GM18873 (cell line): ENCODE measurements around the gene PCDH12.

Experiments used
- ATAC-seq: cut with Tn5 transposase; IDR thresholded peaks from one replicate; pipeline ENCODE4 v1.9.1; 2021; ENCODE audit warnings: mild to moderate bottlenecking, moderate library complexity, moderate number of reproducible peaks; ENCODE audit not compliant: unreplicated experiment, low FRiP score

PCDH12 gene

DNA sequence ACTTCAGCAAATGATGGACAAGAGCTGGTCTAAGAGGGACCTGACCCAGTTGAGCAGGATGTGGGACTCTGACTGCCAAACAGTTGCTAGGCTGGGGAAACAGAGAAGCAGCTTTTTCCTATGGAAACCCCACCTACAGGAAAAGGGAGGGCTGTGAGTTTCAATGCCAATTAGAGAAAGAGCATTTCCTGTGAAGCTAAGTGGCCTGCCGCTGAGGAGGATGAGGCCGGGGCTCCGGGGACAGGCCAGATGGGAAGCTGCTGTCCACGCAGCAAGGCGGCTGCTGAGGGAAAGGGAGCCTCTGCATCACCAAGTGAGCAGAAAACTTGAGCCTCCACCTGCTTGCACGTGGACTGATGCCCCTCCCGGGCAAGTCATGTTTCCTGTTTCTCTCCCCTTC is at the start of gene PCDH12:
Gene PCDH12, minus strand, starts transcription at position 90 of the 400 bp plus-strand sequence. CDS start 351 bp downstream, outside the sequence.
- no peak for ATAC-seq

DNA sequence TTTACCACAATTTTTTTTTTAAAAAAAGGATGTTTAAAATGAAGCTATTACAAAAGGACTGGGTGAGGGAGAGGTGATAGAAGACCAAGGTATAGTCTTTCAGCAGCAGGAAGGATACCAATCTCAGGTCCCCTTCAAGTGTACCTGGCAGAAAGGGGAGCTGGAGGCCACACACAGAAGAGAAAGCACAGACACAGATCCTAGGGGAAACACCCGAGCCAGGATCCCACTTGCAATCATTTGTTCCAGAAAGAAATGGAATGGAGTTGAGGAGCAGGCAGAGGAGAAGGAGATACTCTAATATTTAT is 49.2 kb upstream of the PCDH12 start:
- no peak for ATAC-seq

DNA sequence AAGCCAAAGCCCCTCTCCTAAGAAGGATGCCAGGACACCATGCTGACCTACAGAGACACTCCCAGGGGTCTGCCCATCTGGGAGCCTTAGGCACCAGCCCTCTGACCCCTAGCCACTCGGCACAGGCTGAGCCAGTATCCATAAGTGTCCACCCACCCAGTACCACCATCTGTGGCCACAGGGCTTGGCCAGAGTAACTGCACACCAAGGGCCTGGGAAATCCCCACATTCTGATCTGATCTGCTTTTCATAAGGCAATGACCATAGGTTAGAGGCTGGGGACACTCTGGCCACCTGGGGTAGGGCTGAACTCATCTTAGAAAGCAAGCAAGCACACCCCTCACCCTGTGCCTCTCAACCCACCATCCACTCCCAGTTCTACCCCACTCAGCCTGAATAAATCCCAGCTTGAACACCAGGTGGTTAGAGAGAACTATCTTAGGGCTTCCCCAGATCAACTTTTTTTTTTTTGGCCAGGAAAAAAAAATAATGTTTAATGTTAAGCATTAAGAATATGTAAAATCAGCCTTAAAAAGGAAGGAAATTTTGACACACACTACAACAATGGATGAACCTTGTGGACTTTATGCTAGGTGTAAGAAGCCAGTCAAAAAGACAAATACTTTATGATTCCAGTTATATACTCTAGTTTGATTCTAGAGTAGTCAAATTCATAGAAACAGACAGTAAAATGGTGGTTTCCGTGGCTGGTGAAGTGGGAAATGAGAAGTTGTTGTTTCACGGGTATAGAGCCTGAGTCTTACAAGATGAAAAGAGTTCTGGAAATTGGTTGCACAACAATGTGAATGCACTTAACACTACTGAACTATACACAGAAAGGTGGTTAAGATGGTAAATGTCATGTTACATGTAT is 48.6 kb upstream of the PCDH12 start:
- ATAC-seq = no peak

DNA sequence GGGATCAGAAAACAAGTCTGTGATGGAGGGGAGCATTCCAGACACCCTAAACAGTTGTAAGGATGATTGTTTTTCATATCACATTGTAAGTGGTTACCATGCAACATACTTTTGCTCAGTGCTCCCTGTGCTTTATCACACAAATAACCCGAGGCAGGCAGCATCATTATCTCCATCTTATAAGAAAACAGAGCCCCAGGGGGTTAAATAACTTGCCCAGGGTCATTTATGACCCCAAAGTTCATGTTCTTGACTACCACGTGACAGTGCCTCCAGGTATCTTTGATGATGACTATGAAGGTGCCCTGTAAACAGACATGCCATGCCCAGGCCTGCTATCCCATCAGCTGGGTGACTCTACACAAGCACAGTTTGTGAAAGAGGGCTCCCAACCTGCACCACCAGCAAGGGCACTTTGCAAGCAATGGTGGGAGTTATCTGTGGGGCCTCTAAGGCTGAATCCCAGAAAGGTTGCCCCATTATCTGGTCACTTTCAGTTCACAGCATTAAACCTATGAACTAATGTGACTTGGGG is 45.3 kb upstream of the PCDH12 start:
- ATAC-seq = no peak

DNA sequence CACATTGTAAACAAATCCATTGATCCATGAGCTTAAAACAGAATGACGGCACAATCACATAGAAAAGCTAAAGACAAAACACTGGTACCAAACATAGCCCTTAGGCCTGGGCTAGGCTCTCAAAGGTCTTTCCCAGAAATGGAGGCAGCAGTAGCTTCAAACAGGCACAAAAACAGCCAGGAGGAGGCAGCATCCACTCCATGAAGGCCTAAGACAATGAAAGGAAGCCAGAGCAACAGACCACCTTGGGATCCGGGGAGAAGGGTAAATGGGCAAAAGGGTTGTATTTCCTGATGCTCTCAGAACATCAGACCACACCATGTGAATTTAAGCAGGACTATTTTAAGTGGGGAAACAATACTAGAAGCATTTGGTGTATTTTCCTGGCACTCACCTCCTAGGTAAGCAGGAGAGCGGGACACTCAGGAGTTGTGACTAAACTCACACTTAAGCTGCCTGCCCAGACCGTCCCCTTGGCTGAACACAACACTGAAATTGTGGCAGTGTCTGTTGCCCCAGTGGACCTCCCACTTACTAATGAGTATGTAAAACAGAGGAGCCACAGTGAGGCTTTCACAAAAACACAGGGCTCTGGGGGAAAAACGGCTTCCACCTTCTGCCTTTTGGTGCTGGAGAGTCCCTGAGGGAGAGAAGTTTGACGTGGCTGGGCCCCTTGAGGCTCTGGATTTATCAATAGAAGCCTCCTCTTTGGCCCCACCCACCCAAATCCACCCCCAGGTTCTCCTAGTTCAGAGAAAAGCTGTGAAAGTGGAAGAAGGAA is 42.9 kb upstream of the PCDH12 start:
- ATAC-seq = no peak

DNA sequence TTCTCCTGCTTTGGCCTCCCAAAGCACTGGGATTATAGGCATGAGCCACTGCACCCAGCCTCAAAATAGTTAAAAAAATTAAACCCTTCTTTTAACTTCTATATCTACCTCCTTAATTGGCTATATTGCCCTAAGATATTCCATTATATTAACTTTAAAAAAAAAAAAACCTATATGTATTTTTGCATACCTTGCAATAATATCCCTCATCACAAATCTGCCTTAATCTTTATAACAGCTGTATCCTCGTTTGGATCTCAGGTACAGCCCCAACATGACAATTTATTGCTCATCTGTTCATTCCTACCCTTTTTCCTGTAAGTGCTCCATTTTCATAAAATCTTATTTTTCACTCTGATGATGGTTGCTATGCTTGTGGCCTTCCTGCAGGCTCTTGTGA is 42.2 kb upstream of the PCDH12 start:
- ATAC-seq = no peak

DNA sequence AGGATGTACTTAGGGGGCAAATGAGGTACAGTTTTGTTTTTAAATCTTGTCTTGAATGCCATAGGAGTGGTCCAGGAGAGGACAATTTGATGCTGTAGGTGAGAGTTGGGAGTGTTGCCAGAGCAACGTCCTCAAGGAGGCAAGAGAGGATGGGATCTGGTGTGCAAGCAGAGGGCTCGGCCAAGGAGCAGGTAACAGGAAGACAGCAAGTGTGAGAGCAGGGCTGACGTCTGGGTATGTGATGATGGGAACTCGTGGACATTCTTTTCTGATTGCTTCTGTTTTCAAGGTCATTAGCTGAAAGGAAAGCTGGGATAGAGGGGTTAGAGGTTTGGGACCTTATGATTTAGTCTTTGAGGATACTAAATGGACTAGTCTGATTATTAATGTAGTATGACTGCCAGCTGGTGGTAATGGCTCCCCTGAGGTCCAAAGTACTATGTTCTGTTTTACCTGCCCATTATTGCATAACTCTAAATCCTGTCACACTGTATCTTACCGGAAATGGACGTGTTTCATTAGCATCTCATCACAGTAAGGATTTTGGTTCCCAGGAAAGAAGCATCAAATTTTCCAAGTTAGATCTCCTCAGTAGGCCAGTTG is 39.5 kb upstream of the PCDH12 start:
- ATAC-seq = no peak

DNA sequence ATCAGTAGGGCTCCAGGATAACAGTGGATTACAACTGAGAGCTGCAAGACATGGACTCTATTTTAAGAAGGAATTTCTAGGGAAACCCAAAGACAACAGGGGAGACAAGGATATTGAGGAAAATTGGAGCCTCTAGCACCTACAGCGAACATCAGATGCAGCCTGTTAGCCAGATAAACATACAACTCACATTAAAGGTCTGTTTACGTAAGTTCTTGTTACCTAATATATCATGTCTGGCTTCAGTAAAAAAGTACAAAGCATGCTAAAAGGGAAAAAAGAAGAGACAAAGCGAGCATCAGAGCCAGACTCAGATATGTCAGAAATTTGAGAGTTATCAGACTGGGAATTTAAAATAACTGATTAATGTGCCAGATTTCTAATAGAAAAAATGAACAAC is 37.7 kb upstream of the PCDH12 start:
- no peak for ATAC-seq

DNA sequence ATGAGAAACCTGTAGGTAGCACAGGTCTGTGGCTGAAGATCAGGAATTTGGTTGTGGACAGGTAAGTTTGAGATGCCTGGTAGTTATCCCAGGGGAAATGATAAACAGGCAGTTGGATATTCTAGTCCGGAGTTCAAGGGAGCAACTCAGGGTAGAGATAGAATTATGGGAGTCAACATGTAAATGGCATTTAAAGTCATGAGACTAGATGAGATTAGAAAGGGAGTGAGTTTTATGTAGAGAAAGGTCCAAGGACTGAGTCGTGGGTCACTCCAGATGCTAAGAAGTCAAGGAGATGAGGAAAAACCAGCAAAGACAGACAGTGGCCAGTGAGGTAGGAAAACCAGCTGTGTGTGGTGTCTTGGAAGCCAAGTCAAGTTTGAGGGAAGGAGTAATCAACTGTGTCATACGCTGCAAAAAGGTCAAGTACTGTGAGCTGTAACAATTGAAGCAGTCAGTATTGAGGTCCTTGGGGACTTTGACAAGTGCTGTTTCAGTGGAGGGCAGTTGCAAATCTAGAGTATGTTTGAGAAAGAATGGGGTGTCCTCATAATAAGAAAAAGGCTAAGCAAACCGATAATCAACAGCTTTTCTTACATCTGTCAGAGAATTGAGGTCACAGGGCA is 36.6 kb upstream of the PCDH12 start:
- no peak for ATAC-seq

DNA sequence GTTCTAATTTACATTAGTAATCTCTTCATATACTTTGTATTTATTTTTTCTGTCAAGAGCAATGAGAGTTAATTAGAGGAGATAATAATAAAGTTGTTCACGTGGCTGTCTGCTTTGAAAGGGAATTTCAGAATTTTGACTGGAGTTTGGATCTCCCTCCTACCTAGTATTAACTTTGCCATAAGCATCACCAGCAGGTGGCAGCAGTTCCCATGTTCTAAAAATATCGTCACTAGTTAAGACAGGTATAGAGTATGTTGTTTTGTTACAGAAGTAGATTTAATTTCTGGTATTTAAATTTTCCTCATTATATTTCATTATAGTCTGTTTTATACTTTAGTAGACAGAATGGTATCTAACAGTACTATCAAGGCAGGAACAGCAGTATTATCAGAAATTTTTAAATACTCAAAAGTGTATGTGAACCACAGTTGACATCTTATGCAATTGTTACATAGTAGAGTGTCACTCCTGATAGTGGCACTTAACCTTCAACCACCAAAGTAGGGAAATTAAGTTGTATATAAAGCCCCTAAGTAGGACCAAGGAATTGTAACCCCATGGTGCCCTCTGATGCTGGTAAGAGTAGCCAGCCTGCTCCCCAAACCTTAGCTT is 34.5 kb upstream of the PCDH12 start:
- ATAC-seq = no peak

DNA sequence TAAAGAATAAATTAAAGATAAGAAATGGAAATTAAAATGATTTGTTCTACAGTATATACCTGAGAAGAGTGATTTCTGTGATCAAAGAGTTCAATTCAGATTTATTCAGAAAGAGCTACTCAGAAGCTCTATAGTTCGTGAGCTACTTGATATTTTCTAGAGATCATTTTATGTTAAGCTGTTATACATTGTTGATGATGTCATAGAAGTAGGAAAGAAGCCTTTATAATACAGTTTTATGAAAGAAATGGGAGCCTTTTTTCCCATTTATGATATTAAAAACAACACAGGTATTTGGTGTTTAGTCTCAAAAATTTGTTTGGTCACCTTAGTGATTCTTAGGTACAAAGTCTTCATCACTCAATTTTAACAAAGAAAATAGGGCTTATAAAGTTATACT is 31.7 kb upstream of the PCDH12 start:
- ATAC-seq = no peak

DNA sequence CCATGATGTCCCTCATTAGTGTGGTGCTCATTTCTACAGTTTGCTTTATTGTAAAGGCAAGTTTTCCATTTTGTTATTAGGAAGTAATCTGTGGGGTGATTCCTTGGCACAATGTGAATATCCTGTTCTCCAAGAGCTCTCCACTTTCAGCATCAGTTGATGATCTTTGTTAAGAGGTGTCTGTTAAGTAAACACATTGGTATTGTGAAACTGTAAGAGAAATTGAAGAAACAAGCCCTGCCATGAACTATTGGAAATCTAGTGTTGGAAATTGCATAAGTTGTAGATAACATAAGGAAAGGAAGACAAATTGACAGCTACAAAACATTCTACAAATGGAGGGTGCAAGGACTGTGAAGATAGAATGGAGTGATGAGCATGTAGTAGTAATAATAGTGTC is 28.1 kb upstream of the PCDH12 start:
- ATAC-seq = no peak

DNA sequence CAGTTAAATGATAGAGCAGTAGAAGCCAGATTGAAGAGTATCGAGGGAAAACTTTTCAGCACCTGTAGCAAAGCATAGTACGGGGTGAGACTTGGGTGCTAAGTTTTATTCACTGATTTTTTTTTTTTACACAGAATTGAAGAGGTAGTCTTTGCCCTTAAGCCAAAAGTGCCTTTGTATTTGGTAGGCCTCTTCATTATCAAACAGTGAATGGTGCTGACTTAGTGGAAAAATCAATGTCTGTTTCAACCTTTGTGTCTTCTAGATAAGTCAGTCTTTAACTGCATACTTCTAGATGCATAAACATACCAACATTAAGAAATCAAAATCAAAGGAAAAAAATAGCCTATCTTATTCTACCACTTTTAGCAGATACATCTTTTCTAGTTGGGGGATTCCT is 24.6 kb upstream of the PCDH12 start:
- ATAC-seq = no peak

DNA sequence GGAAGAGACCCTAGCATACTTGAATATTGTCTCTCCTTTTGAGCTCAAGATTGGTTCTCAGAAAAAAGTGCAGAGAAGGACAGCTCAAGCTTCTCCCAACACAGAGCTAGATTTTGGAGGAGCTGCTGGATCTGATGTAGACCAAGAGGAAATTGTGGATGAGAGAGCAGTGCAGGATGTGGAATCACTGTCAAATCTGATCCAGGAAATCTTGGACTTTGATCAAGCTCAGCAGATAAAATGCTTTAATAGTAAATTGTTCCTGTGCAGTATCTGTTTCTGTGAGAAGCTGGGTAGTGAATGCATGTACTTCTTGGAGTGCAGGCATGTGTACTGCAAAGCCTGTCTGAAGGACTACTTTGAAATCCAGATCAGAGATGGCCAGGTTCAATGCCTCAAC is 20.4 kb upstream of the PCDH12 start:
- no peak for ATAC-seq

DNA sequence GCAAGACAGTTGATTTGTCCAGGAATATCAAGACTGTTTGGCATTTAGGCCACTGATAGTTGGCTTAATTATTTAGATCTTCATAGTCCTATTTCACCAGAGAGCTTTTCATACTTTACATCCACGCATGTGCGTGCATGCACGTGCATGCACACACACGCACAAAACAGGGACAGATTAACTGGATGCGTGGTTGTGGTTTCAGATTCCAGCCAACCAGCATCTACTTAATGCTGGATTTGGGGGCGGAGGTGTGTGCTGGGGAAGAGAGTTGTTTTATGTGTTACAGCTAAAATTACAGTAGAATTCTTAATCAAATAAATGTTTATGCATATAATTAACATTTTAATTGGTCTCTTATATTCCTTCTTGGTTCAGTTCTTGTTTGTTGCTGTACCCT is 18.2 kb upstream of the PCDH12 start:
- no peak for ATAC-seq

DNA sequence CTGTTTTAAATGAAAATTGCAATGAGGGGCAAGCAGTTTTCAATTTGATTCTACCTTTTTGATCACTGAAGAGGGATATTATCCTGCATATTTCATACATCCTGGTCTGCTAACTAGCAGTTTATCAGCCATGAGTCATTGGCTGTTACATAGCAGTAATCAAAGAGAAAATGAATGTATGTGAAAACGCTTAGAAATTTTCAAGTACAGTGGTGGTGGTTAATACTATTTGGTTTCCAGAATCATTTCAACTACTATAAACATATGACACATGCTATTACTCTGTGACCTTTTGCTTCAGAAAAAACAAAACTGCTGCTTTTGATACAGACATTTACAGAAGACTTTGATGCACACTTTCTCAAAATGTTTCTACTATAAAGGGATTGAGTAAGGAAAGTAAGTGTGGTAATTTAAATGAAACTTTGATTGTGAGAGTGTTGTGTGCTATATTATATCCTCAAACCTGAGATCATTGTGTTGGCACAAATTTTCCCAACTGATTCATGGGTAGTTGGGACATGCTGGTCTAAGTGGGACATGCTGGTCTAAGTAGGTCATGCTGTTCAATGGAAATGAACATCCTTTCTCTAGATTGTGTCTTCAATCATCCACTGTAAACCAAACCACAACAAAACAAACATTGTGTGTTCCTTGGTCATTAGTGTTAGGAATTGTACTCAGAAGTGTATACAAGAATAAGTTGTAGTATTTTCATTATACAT is 16.0 kb upstream of the PCDH12 start:
- no peak for ATAC-seq

DNA sequence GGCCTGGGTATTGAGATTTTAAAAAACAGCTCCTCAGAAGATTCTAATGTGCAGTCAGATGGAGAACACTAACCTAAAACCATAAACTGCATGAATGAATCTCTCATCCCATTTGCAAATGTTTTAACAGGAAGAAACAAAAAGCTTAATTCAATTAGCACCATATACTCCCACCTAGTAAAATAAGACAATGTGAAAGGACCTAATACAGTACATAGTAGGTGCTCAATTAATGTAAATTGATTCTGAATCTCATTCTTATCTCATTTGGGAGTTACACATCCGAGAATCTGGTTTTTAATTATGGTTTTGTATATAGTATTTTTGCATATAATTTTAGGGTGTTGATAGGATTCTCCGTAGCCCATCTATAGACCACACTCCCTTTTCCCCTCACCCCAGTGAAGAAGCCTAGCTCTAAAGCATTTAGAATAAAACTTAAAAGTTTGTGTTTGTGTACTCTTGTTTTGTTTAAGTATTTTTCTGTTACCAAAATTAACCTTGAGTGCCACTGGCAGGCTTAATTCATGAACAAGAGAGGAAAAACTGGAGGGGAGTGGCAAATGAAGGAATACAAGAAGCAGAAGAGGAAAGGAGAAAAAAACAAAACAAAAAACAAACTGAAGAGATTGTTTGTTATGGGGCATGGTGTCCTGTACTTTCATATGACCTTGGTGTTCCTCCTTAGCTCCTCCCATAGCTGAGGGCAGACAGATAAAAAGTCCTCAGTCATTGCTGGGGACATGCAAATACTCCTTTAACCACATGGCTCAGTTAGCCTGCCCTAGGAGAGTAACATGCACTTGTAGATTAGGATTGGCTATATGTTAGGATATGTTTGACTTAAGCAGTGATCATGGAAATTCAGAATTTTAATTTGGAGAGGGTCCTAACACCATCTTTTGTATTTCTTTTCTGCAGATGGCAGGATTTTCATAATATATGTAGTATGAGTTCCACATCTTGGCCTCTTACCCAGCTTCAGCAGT is 12.1 kb upstream of the PCDH12 start:
- peak; percentile 66 for ATAC-seq

DNA sequence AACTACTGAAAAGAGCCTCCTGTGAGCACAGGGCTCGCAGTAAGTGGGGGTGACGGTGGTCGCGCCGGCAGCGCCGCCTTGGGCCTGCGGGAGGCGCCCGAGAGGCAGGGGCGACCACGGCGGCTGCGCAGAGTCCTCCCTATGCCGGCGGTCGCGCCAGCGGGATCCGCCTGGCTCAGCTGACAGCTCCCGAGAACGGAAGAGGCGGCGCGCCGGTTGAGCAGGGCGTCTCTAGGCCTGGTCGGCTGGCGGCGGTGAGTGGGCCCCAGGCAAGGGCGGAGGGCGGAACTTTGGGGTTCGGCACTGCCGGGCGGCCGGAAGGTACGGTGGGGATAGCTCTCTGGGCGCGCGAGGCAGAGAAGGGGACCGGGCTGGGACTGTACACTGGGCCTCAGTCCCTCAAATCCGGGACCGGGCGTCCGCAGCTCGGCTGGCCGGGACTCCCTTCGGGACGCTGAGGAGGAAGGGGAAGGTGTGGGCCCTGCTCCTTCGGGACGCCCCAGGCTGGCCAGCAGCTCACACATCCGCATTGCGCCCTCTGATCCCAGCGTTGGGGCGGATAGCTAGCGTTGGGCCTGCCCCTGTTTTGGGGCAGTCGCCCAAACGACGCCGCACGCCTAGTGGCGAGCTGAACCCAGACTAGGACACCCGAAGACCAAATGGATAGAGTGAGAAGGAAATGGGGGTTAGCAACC is 11.1 kb upstream of the PCDH12 start, which contains the start of gene RNF14:
Gene RNF14, plus strand, starts transcription at position 192 of the 695 bp plus-strand sequence. CDS start 4,484 bp downstream, outside the sequence.
- ATAC-seq = peak; percentile 81
